Stomach (tissue), 9 donors: ENCODE data around the gene BANP. TPM values are rescaled to one million over a fixed set of nuclear protein-coding genes. Genes with fewer than 3 reads are reported as not detected.

Experiments
- DNase-seq, 2 donors: peaks; one replicate each; pipeline versions ENCODE4 v3.0.0 to v3.0.0-alpha.2; 2013 to 2019
- H3K27ac ChIP-seq, 5 donors: fragments of 200-600 bp in 4 of 5; sonication (generic) in 4 of 5; one replicate each; pipeline ENCODE4 v1.5.1; 2013 to 2019; ENCODE audit warnings: mild to moderate bottlenecking in 1 of 5, moderate library complexity in 1 of 5
- H3K27me3 ChIP-seq, 3 donors: fragments of 200-600 bp; sonication (generic); one replicate each; pipeline ENCODE4 v1.5.1; 2017 to 2019; ENCODE audit warnings: mixed run types in 1 of 3
- H3K36me3 ChIP-seq, 4 donors: fragments of 200-600 bp; sonication (generic); 1 replicate in 3 of 4; 2 replicates in 1 of 4; pipeline ENCODE4 v1.5.1; 2016 to 2019
- H3K4me1 ChIP-seq, 4 donors: fragments of 200-600 bp; sonication (generic); one replicate each; pipeline ENCODE4 v1.5.1; 2016 to 2019
- H3K4me3 ChIP-seq, 4 donors: fragments of 200-600 bp; sonication (generic) in 3 of 4; one replicate each; pipeline ENCODE4 v1.5.1; 2016 to 2019; ENCODE audit warnings: mild to moderate bottlenecking in 1 of 4
- H3K9me3 ChIP-seq, 4 donors: fragments of 200-600 bp; sonication (generic); one replicate each; pipeline ENCODE4 v1.5.1; 2016 to 2019
- EP300 ChIP-seq: sonication (generic); formaldehyde crosslinking; IDR thresholded peaks from one replicate; pipeline ENCODE4 v1.6.1; 2017; ENCODE audit warnings: antibody characterized with exemption
- POLR2A ChIP-seq, 4 donors: fragments of 450-650 bp; IDR thresholded peaks; one replicate each; pipeline ENCODE4 v1.6.1; 2016; ENCODE audit warnings: antibody characterized with exemption in 4 of 4, control low read depth in 2 of 4, mild to moderate bottlenecking in 1 of 4, moderate library complexity in 1 of 4
- POLR2AphosphoS5 ChIP-seq, 3 donors: sonication (generic); formaldehyde crosslinking; IDR thresholded peaks; one replicate each; pipeline ENCODE4 v1.6.1; 2016; ENCODE audit warnings: antibody characterized with exemption in 3 of 3
- WGBS, 5 donors: extraction: QIAGEN DNeasy Blood & Tissue Kit in 3 of 5; methylation state at CpG; one replicate each; pipeline versions ENCODE4 v1.1.5 to v1.1.7; 2013 to 2018; 5-methylcytosine and 5-hydroxymethylcytosine counted together
- intact Hi-C: fragments of 100-400 bp; cut with DNase I; formaldehyde crosslinking; loops from one replicate; pipeline ENCODE4 v1.15.1; 2023; ENCODE audit warnings: low total_unique reads
- polyA plus RNA-seq, 3 donors: library from polyadenylated mRNA; stranded (reverse); fragments of 200-250 nt; gene quantifications; one replicate each; pipeline ENCODE4 v1.2.3, GENCODE V29; 2013
- total RNA-seq, 5 donors: library from RNA; depleted of rRNA; stranded (reverse); fragments of >200 nt; gene quantifications; one replicate each; pipeline versions ENCODE4 v1.1.0 to v1.2.3, GENCODE V29; 2014 to 2016
- TF ChIP-seq, protein P1 (sequence below), 7 experiments: fragments of 450-650 bp in 4 of 7; fragments of 200-600 bp in 3 of 7; sonication (generic) in 3 of 7; IDR thresholded peaks; one replicate each; pipeline ENCODE4 v1.5.1; 2016 to 2019; ENCODE audit warnings: antibody characterized with exemption in 7 of 7, control low read depth in 2 of 7, mild to moderate bottlenecking in 1 of 7
- donor health status: healthy with polysubstance abuse.
- donor health status: Bipolar disorder and iron deficiency.
- donor health status: healthy.

BANP gene
- total and polyA plus RNA-seq, 8 donors: 6.0 to 144 (median 18.3) TPM

GRCh38 chr16:87942680-87943079 is 8.6 kb upstream of the BANP start:
- H3K9me3 ChIP-seq: no peaks in the 10 kb centered on the region
- H3K36me3 ChIP-seq: no peaks in the 10 kb centered on the region
- peaks cover 4 to 14% (median 12%) of the 10 kb centered on the region in 4 donors for H3K4me1 ChIP-seq
- no peak overlapping the region for H3K4me3 ChIP-seq
- H3K27ac ChIP-seq: no peak overlapping the region
- WGBS, 5 donors: 58 to 87% (median 64%) methylated on average over 5 of the region's 5 CpGs
- H3K27me3 ChIP-seq: no peaks in the 10 kb centered on the region
- intact Hi-C loops: no loop called here
- DNase-seq: no peak
- TF ChIP-seq EP300 (no peak), POLR2A (IDR thresholded peaks at IDR 0.05) (no peak), POLR2AphosphoS5 (IDR thresholded peaks at IDR 0.05) (no peak)
- TF ChIP-seq, protein P1, sequence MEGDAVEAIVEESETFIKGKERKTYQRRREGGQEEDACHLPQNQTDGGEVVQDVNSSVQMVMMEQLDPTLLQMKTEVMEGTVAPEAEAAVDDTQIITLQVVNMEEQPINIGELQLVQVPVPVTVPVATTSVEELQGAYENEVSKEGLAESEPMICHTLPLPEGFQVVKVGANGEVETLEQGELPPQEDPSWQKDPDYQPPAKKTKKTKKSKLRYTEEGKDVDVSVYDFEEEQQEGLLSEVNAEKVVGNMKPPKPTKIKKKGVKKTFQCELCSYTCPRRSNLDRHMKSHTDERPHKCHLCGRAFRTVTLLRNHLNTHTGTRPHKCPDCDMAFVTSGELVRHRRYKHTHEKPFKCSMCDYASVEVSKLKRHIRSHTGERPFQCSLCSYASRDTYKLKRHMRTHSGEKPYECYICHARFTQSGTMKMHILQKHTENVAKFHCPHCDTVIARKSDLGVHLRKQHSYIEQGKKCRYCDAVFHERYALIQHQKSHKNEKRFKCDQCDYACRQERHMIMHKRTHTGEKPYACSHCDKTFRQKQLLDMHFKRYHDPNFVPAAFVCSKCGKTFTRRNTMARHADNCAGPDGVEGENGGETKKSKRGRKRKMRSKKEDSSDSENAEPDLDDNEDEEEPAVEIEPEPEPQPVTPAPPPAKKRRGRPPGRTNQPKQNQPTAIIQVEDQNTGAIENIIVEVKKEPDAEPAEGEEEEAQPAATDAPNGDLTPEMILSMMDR (IDR thresholded peaks at IDR 0.05): no peak

- no peaks in the 10 kb centered on the region for H3K27me3 ChIP-seq
- WGBS, 5 donors: 7 to 20% (median 11%) methylated on average over 17 to 22 of the region's 22 CpGs
- no peaks in the 10 kb centered on the region for H3K9me3 ChIP-seq
- peak overlapping the region; percentile 35 to 83 (median 75) for H3K27ac ChIP-seq
- no peaks in the 10 kb centered on the region for H3K36me3 ChIP-seq
- intact Hi-C loops: no loop called here
- DNase-seq: peak; percentile 78 to 95
- peaks cover 4 to 24% (median 17%) of the 10 kb centered on the region in 4 donors for H3K4me1 ChIP-seq
- TF ChIP-seq POLR2AphosphoS5 (IDR thresholded peaks at IDR 0.05) (peak; percentile 44 to 79 (median 50)), POLR2A (IDR thresholded peaks at IDR 0.05) (no peak), EP300 (peak; percentile 69)
- TF ChIP-seq, protein P1 (IDR thresholded peaks at IDR 0.05): no peak
- peak overlapping the region; percentile 27 to 42 (median 37) for H3K4me3 ChIP-seq
These were observed 5.7 kb upstream of the BANP start for GRCh38 chr16:87945351-87946042.

GRCh38 chr16:87946596-87947347 is 4.5 kb upstream of the BANP start:
- no peaks in the 10 kb centered on the region for H3K36me3 ChIP-seq
- H3K4me1 ChIP-seq: peaks cover 4 to 26% (median 17%) of the 10 kb centered on the region in 4 donors
- DNase-seq: no peak
- WGBS, 5 donors: 85 to 90% (median 87%) methylated on average over 13 to 14 of the region's 14 CpGs
- H3K27me3 ChIP-seq: no peaks in the 10 kb centered on the region
- H3K27ac ChIP-seq: peak overlapping the region in 2 of 5 donors; percentile 78 to 83
- TF ChIP-seq POLR2A (IDR thresholded peaks at IDR 0.05) (no peak), POLR2AphosphoS5 (IDR thresholded peaks at IDR 0.05) (no peak), EP300 (no peak)
- TF ChIP-seq, protein P1 (IDR thresholded peaks at IDR 0.05): no peak
- no peaks in the 10 kb centered on the region for H3K9me3 ChIP-seq
- intact Hi-C loops: no loop called here
- H3K4me3 ChIP-seq: no peak overlapping the region

DNA sequence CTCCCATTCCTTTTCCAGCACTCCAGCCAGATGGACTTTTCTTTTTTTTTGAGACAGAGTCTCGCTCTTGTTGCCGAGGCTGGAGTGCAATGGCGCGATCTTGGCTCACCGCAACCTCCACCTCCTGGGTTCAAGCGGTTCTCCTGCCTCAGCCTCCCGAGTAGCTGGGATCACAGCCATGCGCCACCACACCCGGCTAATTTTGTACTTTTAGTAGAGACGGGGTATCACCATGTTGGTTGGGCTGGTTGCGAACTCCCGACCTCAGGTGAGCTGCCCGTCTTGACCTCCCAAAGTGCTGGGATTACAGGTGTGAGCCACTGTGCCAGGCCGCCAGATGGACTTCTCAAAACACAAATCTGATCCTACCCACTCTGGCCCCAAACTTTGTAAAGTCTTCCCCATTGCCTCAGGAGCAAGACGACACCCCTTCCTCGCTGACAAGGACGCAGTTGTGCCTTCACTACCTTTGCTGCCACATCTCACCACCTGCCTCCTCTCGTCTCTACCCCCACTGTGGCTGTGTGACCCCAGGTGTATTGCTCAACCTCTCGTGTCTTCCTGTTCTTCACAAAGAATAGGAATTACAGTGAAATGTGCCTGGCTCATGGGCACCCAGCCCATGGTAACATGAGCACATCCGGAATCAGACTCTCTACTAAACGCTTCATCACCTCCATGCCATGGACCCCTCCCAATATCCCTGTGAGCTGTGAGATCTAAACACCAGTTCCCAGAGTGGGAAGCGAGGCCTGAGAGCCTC is 3.7 kb upstream of the BANP start:
- TF ChIP-seq, protein P1 (IDR thresholded peaks at IDR 0.05): no peak
- TF ChIP-seq EP300: no peak
- no peak for TF ChIP-seq POLR2A (IDR thresholded peaks at IDR 0.05)
- no peak for TF ChIP-seq POLR2AphosphoS5 (IDR thresholded peaks at IDR 0.05)
- 88 to 92% (median 89%) methylated on average over 22 of the region's 22 CpGs for WGBS, 5 donors
- H3K4me3 ChIP-seq: no peak overlapping the region
- H3K4me1 ChIP-seq: peaks cover 9 to 32% (median 25%) of the 10 kb centered on the region in 4 donors
- no peaks in the 10 kb centered on the region for H3K9me3 ChIP-seq
- peak overlapping the region in 4 of 5 donors; percentile 29 to 69 (median 40) for H3K27ac ChIP-seq
- H3K27me3 ChIP-seq: no peaks in the 10 kb centered on the region
- H3K36me3 ChIP-seq: no peaks in the 10 kb centered on the region
- intact Hi-C loops: no loop called here
- DNase-seq: no peak
